ENCODE results near the gene FRG2. TPM values are rescaled to one million over a fixed set of nuclear protein-coding genes. Genes with fewer than 3 reads are reported as not detected.
A peak's percentile ranks its signal among the peaks of the same experiment; 100 is the strongest.
"Not testable (repeated sequence)": the region's sequence is repeated elsewhere in the genome, so short reads cannot be mapped to it uniquely, and the experiment has no call there.

FRG2 gene
- total and polyA plus RNA-seq, 4 donors, result not detected

- not testable (repeated sequence) for H3K9ac ChIP-seq (ENCODE audit: insufficient read depth in 1 of 2, low read length in 2 of 2); H3K9me3 ChIP-seq (ENCODE audit: control insufficient read depth in 4 of 4, insufficient read depth in 3 of 4, low read length in 3 of 4); ATAC-seq (ENCODE audit: insufficient read depth, low FRiP score); H3K27me3 ChIP-seq (ENCODE audit: control insufficient read depth in 3 of 3, insufficient read depth in 3 of 3, low read length in 2 of 3); H3K4me3 ChIP-seq; H3K36me3 ChIP-seq (ENCODE audit: control insufficient read depth in 4 of 4, insufficient read depth in 4 of 4, low read length in 4 of 4); DNase-seq; H3K4me1 ChIP-seq (ENCODE audit: control insufficient read depth in 5 of 5, insufficient read depth in 5 of 5, low read length in 5 of 5); H3K27ac ChIP-seq (ENCODE audit: low read depth in 1 of 2, low read length in 1 of 2)
- WGBS, 2 donors, result 0 to 5% methylated on average over 1 to 3 of the region's 39 CpGs
These were observed 10.8 kb upstream of the FRG2 start for GRCh38 chr4:190037704-190038388.

- H3K9ac ChIP-seq (ENCODE audit: insufficient read depth in 1 of 2, low read length in 2 of 2); H3K27me3 ChIP-seq (ENCODE audit: control insufficient read depth in 3 of 3, insufficient read depth in 3 of 3, low read length in 2 of 3); DNase-seq; H3K36me3 ChIP-seq (ENCODE audit: control insufficient read depth in 4 of 4, insufficient read depth in 4 of 4, low read length in 4 of 4); H3K4me1 ChIP-seq (ENCODE audit: control insufficient read depth in 5 of 5, insufficient read depth in 5 of 5, low read length in 5 of 5); H3K9me3 ChIP-seq (ENCODE audit: control insufficient read depth in 4 of 4, insufficient read depth in 3 of 4, low read length in 3 of 4); H3K27ac ChIP-seq (ENCODE audit: low read depth in 1 of 2, low read length in 1 of 2); H3K4me3 ChIP-seq; ATAC-seq (ENCODE audit: insufficient read depth, low FRiP score): not testable (repeated sequence)
- 44% methylated on average over 3 to 4 of the region's 5 CpGs for WGBS, 2 donors
These were observed 4.2 kb upstream of the FRG2 start for GRCh38 chr4:190031264-190031663.

GRCh38 chr4:190022614-190023281 is 4.3 kb downstream of the FRG2 start:
- not testable (repeated sequence) for DNase-seq; H3K27ac ChIP-seq (ENCODE audit: low read depth in 1 of 2, low read length in 1 of 2); H3K9ac ChIP-seq (ENCODE audit: insufficient read depth in 1 of 2, low read length in 2 of 2); H3K4me3 ChIP-seq; H3K36me3 ChIP-seq (ENCODE audit: control insufficient read depth in 4 of 4, insufficient read depth in 4 of 4, low read length in 4 of 4); H3K4me1 ChIP-seq (ENCODE audit: control insufficient read depth in 5 of 5, insufficient read depth in 5 of 5, low read length in 5 of 5); H3K9me3 ChIP-seq (ENCODE audit: control insufficient read depth in 4 of 4, insufficient read depth in 3 of 4, low read length in 3 of 4)
- peak; percentile 39 for ATAC-seq (ENCODE audit: insufficient read depth, low FRiP score)
- WGBS, 2 donors, result 24 to 27% methylated on average over 33 to 38 of the region's 47 CpGs
- H3K27me3 ChIP-seq (ENCODE audit: control insufficient read depth in 3 of 3, insufficient read depth in 3 of 3, low read length in 2 of 3), result peaks cover 8 to 44% (median 26%) of the 10 kb centered on the region in 3 donors

GRCh38 chr4:190021973-190022372 is 5.1 kb downstream of the FRG2 start:
- peaks cover 14 to 47% (median 28%) of the 10 kb centered on the region in 3 donors for H3K27me3 ChIP-seq (ENCODE audit: control insufficient read depth in 3 of 3, insufficient read depth in 3 of 3, low read length in 2 of 3)
- WGBS, 2 donors, result 47 to 51% methylated on average over 17 of the region's 39 CpGs
- peaks cover 0 to 12% (median 0%) of the 10 kb centered on the region in 5 donors for H3K4me1 ChIP-seq (ENCODE audit: control insufficient read depth in 5 of 5, insufficient read depth in 5 of 5, low read length in 5 of 5)
- not testable (repeated sequence) for H3K9ac ChIP-seq (ENCODE audit: insufficient read depth in 1 of 2, low read length in 2 of 2); H3K4me3 ChIP-seq; H3K27ac ChIP-seq (ENCODE audit: low read depth in 1 of 2, low read length in 1 of 2); DNase-seq; H3K9me3 ChIP-seq (ENCODE audit: control insufficient read depth in 4 of 4, insufficient read depth in 3 of 4, low read length in 3 of 4); H3K36me3 ChIP-seq (ENCODE audit: control insufficient read depth in 4 of 4, insufficient read depth in 4 of 4, low read length in 4 of 4); ATAC-seq (ENCODE audit: insufficient read depth, low FRiP score)

- Histone ChIP-seq H3K9me3 (ENCODE audit: control insufficient read depth in 4 of 4, insufficient read depth in 3 of 4, low read length in 3 of 4) (peaks cover 0 to 9% (median 0%) of the 10 kb centered on the region in 4 donors), H3K4me1 (ENCODE audit: control insufficient read depth in 5 of 5, insufficient read depth in 5 of 5, low read length in 5 of 5) (peaks cover 0 to 12% (median 0%) of the 10 kb centered on the region in 5 donors), H3K9ac (ENCODE audit: insufficient read depth in 1 of 2, low read length in 2 of 2) (no peak overlapping the region), H3K27ac (ENCODE audit: low read depth in 1 of 2, low read length in 1 of 2) (no peak overlapping the region), H3K27me3 (ENCODE audit: control insufficient read depth in 3 of 3, insufficient read depth in 3 of 3, low read length in 2 of 3) (peaks cover 14 to 56% (median 36%) of the 10 kb centered on the region in 3 donors), H3K4me3 (no peak overlapping the region), H3K36me3 (ENCODE audit: control insufficient read depth in 4 of 4, insufficient read depth in 4 of 4, low read length in 4 of 4) (no peaks in the 10 kb centered on the region)
- 8 to 10% methylated on average over 43 to 55 of the region's 55 CpGs for WGBS, 2 donors
- TF ChIP-seq CTCF (IDR thresholded peaks at IDR 0.05; ENCODE audit: control extremely low read depth, extremely low read depth), result no peak
- ATAC-seq (ENCODE audit: insufficient read depth, low FRiP score) (no peak), DNase-seq (peak; percentile 34 to 56 (median 55))
These were observed 6.0 kb downstream of the FRG2 start for GRCh38 chr4:190020790-190021717.

GRCh38 chr4:190019859-190020463 is 7.1 kb downstream of the FRG2 start:
- Histone ChIP-seq H3K4me1 (ENCODE audit: control insufficient read depth in 5 of 5, insufficient read depth in 5 of 5, low read length in 5 of 5) (peaks cover 0 to 15% (median 0%) of the 10 kb centered on the region in 5 donors), H3K9me3 (ENCODE audit: control insufficient read depth in 4 of 4, insufficient read depth in 3 of 4, low read length in 3 of 4) (peaks cover 0 to 14% (median 0%) of the 10 kb centered on the region in 4 donors), H3K27me3 (ENCODE audit: control insufficient read depth in 3 of 3, insufficient read depth in 3 of 3, low read length in 2 of 3) (peaks cover 20 to 64% (median 39%) of the 10 kb centered on the region in 3 donors)
- WGBS, 2 donors, result 22% methylated on average over 29 of the region's 29 CpGs
- H3K9ac ChIP-seq (ENCODE audit: insufficient read depth in 1 of 2, low read length in 2 of 2); H3K27ac ChIP-seq (ENCODE audit: low read depth in 1 of 2, low read length in 1 of 2); H3K4me3 ChIP-seq; DNase-seq; ATAC-seq (ENCODE audit: insufficient read depth, low FRiP score); H3K36me3 ChIP-seq (ENCODE audit: control insufficient read depth in 4 of 4, insufficient read depth in 4 of 4, low read length in 4 of 4): not testable (repeated sequence)
